HG03520 (cell line): Measurements from ENCODE around the gene SYNE4.
A peak's percentile ranks its signal among the peaks of the same experiment; 100 is the strongest.

Experiments
- ATAC-seq: cut with Tn5 transposase; IDR thresholded peaks from one replicate; pipeline ENCODE4 v1.9.1; 2021; ENCODE audit warnings: mild to moderate bottlenecking, moderate library complexity; ENCODE audit not compliant: unreplicated experiment

Gene SYNE4

DNA sequence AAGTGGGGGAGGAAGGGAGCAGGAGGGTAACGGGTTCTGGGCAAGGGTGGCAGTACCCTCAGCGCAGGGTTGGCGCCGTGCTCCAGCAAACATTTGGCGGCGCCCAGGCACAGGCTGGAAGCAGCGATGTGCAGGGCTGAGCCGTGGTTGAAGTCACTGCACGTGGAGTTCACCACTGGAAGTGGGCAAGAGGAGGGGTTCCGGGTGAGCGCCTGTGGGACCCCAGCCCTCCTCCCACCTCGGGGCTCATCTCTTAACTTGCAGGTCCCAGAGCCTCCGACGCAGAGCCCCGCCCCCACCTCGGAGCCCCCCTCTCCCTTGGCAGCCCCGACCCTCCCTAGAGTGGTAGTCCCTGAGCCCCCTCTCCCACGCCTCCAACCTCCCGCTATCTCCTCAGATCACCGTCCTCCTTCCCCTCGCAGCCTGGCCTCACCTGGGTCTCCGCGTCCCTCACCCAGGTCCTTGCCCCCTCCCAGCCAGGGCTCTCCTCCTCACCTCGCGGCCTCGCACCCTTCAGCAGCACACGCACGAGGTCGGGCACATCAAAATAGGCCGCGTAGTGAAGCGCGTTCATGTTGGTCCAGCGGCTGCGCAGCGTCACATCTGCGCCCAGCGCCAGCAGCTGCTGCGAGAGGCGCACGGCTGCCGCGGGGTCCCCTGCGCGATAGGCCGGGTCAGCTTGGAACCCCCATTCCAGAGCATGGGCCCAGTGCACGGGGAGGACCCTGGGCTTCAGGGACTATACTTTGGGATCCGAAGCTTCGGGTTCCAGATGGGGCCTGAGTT is 17.7 kb upstream of the SYNE4 start:
- ATAC-seq = no peak

- ATAC-seq = no peak
Measured at GRCh38 chr19:36025541-36025940, 16.9 kb upstream of the SYNE4 start.

- no peak for ATAC-seq
Measured at GRCh38 chr19:36023432-36023831, 14.8 kb upstream of the SYNE4 start.

- ATAC-seq = no peak
Measured at GRCh38 chr19:36019061-36019670, 10.6 kb upstream of the SYNE4 start.

GRCh38 chr19:36014012-36014924 is 5.7 kb upstream of the SYNE4 start, which contains the start of gene ALKBH6:
Gene ALKBH6, minus strand, starts transcription at chr19:36014213. Its CDS starts 816 bp downstream, at chr19:36013397.
- peak; percentile 96 for ATAC-seq

- ATAC-seq = no peak
Measured at GRCh38 chr19:36013280-36014011, 4.8 kb upstream of the SYNE4 start.

DNA sequence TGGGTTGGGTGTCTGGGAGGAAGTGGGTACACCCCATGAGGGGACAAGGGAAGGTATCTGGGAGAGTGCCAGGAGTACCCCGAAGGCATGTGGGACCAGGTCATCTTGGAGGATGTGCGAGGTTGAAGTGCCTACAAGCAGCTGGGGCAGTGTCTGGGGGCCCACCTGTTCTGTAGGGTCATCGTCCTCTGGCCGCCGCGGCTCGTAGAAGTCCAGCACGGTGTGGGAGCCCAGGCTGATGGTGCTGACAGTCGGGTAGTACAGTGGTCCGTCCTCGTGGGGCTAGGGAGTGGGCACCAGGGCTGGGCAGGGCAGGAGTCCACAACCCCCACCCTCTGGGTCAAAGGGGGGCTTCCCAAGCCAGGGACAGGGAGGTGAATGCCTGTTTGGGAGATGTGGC is 1.8 kb upstream of the SYNE4 start:
- ATAC-seq = no peak

- ATAC-seq = no peak
Measured at GRCh38 chr19:36009633-36010379, 1.2 kb upstream of the SYNE4 start.

- no peak for ATAC-seq
Measured at GRCh38 chr19:36009220-36009619, 607 bp upstream of the SYNE4 start.

GRCh38 chr19:36006955-36007354 is 1.7 kb downstream of the SYNE4 start:
- ATAC-seq = no peak

DNA sequence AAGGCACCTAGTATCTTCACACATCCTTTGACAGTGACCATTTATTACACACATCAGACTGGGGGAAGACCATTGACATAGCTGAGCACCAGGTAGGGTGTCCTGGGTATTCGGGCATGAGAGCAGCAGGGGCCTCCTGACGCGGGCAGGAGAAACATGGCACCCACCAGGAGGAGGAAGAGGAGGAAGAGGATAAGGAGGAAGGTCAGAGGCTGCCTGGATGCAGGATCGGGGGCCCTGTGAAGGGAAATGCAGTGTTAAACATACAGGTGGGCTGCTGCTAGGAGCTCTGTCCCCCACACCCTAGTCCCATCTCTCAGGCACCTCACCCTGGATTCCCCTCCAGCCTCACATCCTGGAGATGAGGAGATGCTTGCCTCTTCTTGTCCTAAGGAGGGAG is 5.3 kb downstream of the SYNE4 start:
- no peak for ATAC-seq

DNA sequence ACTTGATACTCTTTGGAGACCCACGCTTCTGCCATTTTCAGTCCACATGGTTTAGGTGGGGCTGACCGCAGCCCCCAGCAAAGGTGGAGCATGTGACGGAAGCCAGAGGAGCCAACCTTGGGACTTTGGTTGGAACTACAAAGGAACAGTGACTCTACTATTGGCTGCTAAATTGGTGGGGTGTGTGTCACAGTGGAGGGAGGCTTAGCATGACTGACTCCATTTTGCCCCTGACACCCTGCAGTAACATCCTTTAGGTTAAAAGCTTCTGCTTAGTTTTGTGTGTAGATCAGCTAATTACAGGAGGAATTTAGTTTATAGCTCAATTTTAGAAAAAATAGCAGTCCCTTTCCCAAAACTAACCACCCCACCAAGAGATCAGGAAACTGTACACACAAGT is 7.0 kb downstream of the SYNE4 start:
- ATAC-seq = no peak

- ATAC-seq = no peak
Measured at GRCh38 chr19:35996777-35997176, 11.8 kb downstream of the SYNE4 start.

- ATAC-seq = peak; percentile 84
Measured at GRCh38 chr19:35995048-35995993, 13.3 kb downstream of the SYNE4 start, which contains the start of gene SDHAF1. Gene SDHAF1, plus strand, starts transcription at chr19:35995188. Its CDS starts 87 bp downstream, at chr19:35995275.

DNA sequence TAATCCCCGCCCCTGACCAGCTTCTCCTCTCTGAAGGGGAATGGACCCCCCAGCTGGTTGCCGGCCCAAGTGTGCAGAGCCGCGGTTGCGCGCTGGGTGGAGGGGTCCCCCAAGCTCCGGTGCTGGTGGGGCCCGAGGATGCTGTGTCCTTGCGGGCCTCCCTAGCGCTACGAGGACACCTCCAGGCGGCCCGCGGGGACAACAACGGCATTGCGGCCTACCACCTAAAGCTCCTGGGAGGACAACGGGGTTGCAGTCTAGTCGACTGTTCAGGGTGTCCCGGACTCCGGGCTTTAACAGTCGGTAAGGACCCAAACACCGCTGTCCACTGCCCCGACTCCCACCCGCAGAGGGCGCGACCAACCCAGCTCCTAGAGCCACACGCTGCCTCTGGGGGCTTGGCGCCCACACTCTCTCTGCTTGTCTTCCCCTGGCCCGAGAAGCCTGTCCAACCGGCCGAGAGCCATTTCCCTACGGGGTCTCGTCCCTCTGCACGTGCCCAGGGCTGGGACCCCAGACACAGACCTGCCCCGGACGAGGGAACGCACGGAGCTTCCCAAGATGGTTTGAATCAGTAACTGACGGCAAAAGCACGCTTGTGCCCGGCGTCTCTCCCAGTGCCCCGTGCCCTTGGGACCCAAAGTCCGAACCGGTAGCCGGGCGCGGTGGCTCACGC is 14.6 kb downstream of the SYNE4 start:
- ATAC-seq = no peak

DNA sequence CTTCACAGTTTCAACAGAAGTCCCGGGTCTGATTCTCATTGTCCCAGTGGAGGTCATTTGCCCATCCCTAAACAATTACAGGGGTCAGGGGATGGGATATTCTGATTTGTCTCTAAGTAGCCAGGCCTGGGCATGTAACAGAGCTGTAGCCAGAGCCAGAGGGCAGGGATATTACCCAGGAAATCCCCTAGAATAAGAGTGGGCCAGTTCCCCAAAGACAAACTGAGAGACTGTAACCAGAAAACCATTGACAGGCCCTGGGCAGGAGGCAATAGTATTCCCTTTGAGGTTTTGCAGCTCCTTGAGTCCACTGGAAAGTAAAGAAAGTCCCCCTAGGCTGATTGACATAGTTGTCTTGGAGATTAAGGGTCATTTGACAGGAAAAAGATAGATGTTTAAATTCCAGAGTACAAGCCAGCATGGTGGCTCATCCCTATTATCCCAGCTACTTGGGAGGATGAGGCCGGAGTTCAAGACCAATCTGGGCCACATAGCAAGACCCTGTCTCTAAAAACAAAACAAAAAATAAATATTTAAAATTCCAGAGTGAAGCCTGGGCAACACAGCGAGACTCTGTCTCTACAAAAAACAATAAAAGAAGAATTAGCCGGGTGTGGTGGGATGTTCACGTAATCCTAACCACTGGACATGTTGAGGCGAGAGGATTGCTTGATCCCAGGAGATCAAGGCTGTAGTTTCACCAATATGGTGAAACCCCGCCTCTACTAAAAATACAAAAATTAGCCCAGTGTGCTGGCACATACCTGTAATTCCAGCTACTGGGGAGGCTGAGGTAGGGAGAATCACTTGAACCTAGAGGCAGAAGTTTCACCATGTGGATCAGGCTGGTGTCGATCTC is 15.5 kb downstream of the SYNE4 start:
- ATAC-seq = no peak

DNA sequence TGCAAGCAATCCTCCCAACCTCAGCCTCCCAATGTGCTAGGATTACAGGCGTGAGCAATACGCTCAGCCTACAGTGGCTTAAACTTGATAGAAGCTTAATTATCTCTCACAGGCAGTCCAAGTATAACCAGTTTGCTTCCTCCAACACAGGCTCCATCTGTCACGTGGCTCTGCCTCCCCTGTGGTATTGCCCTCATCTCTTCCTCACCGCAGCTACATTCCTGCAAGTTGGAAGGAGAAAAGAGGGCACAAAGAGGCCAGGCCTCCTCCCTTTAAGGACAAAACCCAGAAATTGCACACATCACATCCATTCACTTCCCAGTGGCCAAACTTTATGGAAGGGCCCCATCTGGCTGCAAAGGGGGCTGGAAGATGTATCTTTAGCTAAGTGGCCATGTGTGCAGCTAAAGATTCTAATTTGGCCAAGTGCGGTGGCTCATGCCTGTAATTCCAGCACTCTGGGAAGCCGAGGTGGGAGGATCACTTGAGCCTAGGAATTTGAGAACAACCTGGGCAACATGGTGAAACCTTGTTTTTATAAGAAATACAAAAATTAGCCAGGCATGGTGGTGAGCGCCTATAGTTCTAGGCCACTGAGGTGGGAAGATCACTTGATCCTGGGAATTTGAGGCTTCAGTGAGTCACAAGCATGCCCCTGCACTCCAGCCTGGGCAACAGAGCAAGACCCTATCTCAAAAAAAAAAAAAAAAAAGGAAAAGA is 16.7 kb downstream of the SYNE4 start:
- no peak for ATAC-seq
